K562 (cell line): ENCODE results near the gene ZNHIT2. TPM values are rescaled to one million over a fixed set of nuclear protein-coding genes. Genes with fewer than 3 reads are reported as not detected.
A peak's percentile ranks its signal among the peaks of the same experiment; 100 is the strongest.

Source experiments
- ATAC-seq: fragments of 200-7000 bp; cut with Tn5 transposase; 3 replicates; pipeline ENCODE4 v1.9.1; 2020; ENCODE audit warnings: moderate library complexity
- BruUV-seq: library from RNA; stranded (reverse); fragments of 400-500 nt; replicated peaks from 2 replicates; lab custom pipeline; 2021; lab: Mats Ljungman, UMichigan
- CTCF ChIA-PET: fragments of 300-600 bp; formaldehyde crosslinking; extraction: SDS; loops from one replicate; lab custom pipeline; 2021; ENCODE audit warnings: low intra/inter-chr PET ratio; lab: Yijun Ruan, JAX
- POLR2A ChIA-PET: fragments of 300-600, 350-650 bp; sonication (Branson Sonifier 250); formaldehyde crosslinking; extraction: SDS; loops from one replicate; lab custom pipeline; 2021; ENCODE audit warnings: antibody characterized with exemption, inconsistent platforms; lab: Yijun Ruan, JAX
- DNase-seq, 4 experiments: peaks; one replicate each; pipeline versions ENCODE4 v3.0.0 to v3.0.0-alpha.2; 2011 to 2018; ENCODE audit warnings: low spot score in 3 of 4, mixed read lengths in 3 of 4; ENCODE audit errors: extremely low read depth in 1 of 4
- FAIRE-seq: peaks from 2 replicates; lab custom pipeline; 2011; peaks lifted over from hg19 to GRCh38; lab: Jason Lieb, UNC
- H2AFZ ChIP-seq: 2 replicates; pipeline ENCODE4 v1.6.0; 2011; ENCODE audit warnings: low read depth, low read length, control low read depth, inconsistent platforms
- H3K27ac ChIP-seq: fragments of 200-600 bp; 3 replicates; pipeline ENCODE4 v1.8.0; 2011; ENCODE audit warnings: low read depth, mild to moderate bottlenecking, control low read depth, inconsistent platforms, low read length, moderate library complexity, mixed read lengths; ENCODE audit errors: extremely low read depth
- H3K27me3 ChIP-seq, 2 experiments: fragments of 300-600 bp in 1 of 2; 2 replicates in 1 of 2; 3 replicates in 1 of 2; pipeline versions ENCODE4 v1.6.0 to v1.8.0; 2011; ENCODE audit warnings: inconsistent platforms in 2 of 2, low read length in 2 of 2, mild to moderate bottlenecking in 1 of 2, mixed read lengths in 1 of 2, moderate library complexity in 1 of 2; ENCODE audit not compliant: control insufficient read depth in 2 of 2, insufficient read depth in 2 of 2
- H3K36me3 ChIP-seq: fragments of 300-600 bp; 3 replicates; pipeline ENCODE4 v1.8.0; 2011; ENCODE audit warnings: mild to moderate bottlenecking, low read length, inconsistent platforms; ENCODE audit not compliant: control insufficient read depth, insufficient read depth
- H3K4me1 ChIP-seq, 2 experiments: fragments of 200-600 bp in 1 of 2; replicated peaks in 1 of 2; 2 replicates in 1 of 2; 3 replicates in 1 of 2; pipeline versions ENCODE4 v1.5.1 to v1.8.0; 2011; ENCODE audit warnings: inconsistent platforms in 2 of 2, low read length in 2 of 2, mild to moderate bottlenecking in 1 of 2, mixed read lengths in 1 of 2, moderate library complexity in 1 of 2; ENCODE audit not compliant: control insufficient read depth in 2 of 2, insufficient read depth in 2 of 2
- H3K4me2 ChIP-seq: 2 replicates; pipeline ENCODE4 v1.6.1; 2011; ENCODE audit warnings: low read length, control low read depth, inconsistent platforms, mixed read lengths; ENCODE audit not compliant: insufficient read depth
- H3K4me3 ChIP-seq: fragments of 200-600 bp; sonication (generic), shearing (Covaris generic); 2 replicates; pipeline ENCODE4 v1.5.1; 2016; ENCODE audit warnings: control low read depth, inconsistent platforms
- H3K79me2 ChIP-seq: fragments of 200-600 bp; 3 replicates; pipeline ENCODE4 v1.8.0; 2011; ENCODE audit warnings: low read length, inconsistent platforms; ENCODE audit not compliant: control insufficient read depth, insufficient read depth
- H3K9ac ChIP-seq, 2 experiments: 2 replicates each; pipeline versions ENCODE4 v1.6.0 to v1.6.1; 2011; ENCODE audit warnings: low read depth in 2 of 2, low read length in 2 of 2, control low read depth in 1 of 2, inconsistent platforms in 1 of 2, mild to moderate bottlenecking in 1 of 2, mixed read lengths in 1 of 2; ENCODE audit not compliant: insufficient read depth in 1 of 2
- H3K9me1 ChIP-seq: one replicate; pipeline ENCODE4 v1.6.0; 2011; ENCODE audit warnings: inconsistent platforms, mild to moderate bottlenecking, low read length, moderate library complexity; ENCODE audit not compliant: control insufficient read depth, insufficient read depth
- H3K9me3 ChIP-seq: replicated peaks from 2 replicates; pipeline ENCODE4 v1.5.1; 2011; ENCODE audit warnings: low read depth, low read length, inconsistent platforms; ENCODE audit not compliant: control insufficient read depth, insufficient read depth
- H4K20me1 ChIP-seq: replicated peaks from 2 replicates; pipeline ENCODE4 v1.6.1; 2011; ENCODE audit warnings: low read length, inconsistent platforms, mixed read lengths; ENCODE audit not compliant: control insufficient read depth, insufficient read depth
- CBX2 ChIP-seq: fragments of 200-600 bp; sonication (generic); IDR thresholded peaks from one replicate; pipeline ENCODE4 v1.6.1; 2012; ENCODE audit warnings: mild to moderate bottlenecking, low read length, inconsistent platforms; ENCODE audit not compliant: insufficient read depth, poor library complexity, severe bottlenecking
- CHD2 ChIP-seq: IDR thresholded peaks from 2 replicates; pipeline ENCODE4 v1.6.1; 2011; ENCODE audit warnings: low read depth, low read length
- HMG20B ChIP-seq: fragments of 250-450 bp; sonication (Bioruptor Pico); IDR thresholded peaks from 2 replicates; pipeline ENCODE4 v1.5.0; 2021; ENCODE audit warnings: mild to moderate bottlenecking
- MAX ChIP-seq: sonication (generic); formaldehyde crosslinking; IDR thresholded peaks from 2 replicates; pipeline ENCODE4 v1.9.0; 2022; ENCODE audit warnings: mild to moderate bottlenecking, missing genetic modification reagents
- NFYB ChIP-seq: IDR thresholded peaks from 2 replicates; pipeline ENCODE4 v1.6.1; 2011; ENCODE audit warnings: mild to moderate bottlenecking, moderate library complexity; ENCODE audit not compliant: insufficient read length; ENCODE audit errors: extremely low read depth
- TFE3 ChIP-seq: fragments of 450-650 bp; formaldehyde crosslinking; IDR thresholded peaks from 2 replicates; pipeline ENCODE4 v1.4.0; 2020; ENCODE audit warnings: mild to moderate bottlenecking, mixed read lengths
- TOE1 ChIP-seq, 2 experiments: fragments of 450-650 bp in 1 of 2; sonication (generic) in 1 of 2; formaldehyde crosslinking in 1 of 2; IDR thresholded peaks; 2 replicates each; pipeline versions ENCODE4 v1.7.1 to v1.8.0; 2016 to 2022; ENCODE audit warnings: borderline replicate concordance in 2 of 2, mild to moderate bottlenecking in 2 of 2, antibody characterized with exemption in 1 of 2, inconsistent platforms in 1 of 2, low read depth in 1 of 2, missing genetic modification reagents in 1 of 2, moderate library complexity in 1 of 2
- TSHZ1 ChIP-seq: fragments of 250-450 bp; sonication (Bioruptor Pico); IDR thresholded peaks from 2 replicates; pipeline ENCODE4 v1.4.0; 2020; ENCODE audit warnings: mild to moderate bottlenecking, moderate library complexity
- ZBTB17 ChIP-seq: fragments of 450-650 bp; formaldehyde crosslinking; IDR thresholded peaks from 2 replicates; pipeline ENCODE4 v1.4.0; 2020; ENCODE audit warnings: mild to moderate bottlenecking
- ZNF639 ChIP-seq, 2 experiments: fragments of 200-800 bp in 1 of 2; sonication (Bioruptor generic) in 1 of 2; sonication (generic) in 1 of 2; formaldehyde crosslinking in 1 of 2; IDR thresholded peaks in 1 of 2; conservative IDR thresholded peaks in 1 of 2; 2 replicates each; pipeline versions ENCODE4 v1.5.0 to v1.6.1; 2016 to 2020; ENCODE audit warnings: missing compliant biosample characterization in 1 of 2, missing genetic modification characterization in 1 of 2, missing genetic modification reagents in 1 of 2
- WGBS: fragments of 100-300 bp; shearing (Covaris generic); methylation state at CpG from one replicate; pipeline ENCODE4 v1.1.6; 2016; ENCODE audit warnings: low coverage, mixed read lengths; ENCODE audit not compliant: insufficient coverage; ENCODE audit errors: missing lambda C conversion rate; 5-methylcytosine and 5-hydroxymethylcytosine counted together
- in situ Hi-C: fragments of 300-500 bp; cut with MboI; formaldehyde crosslinking; loops from 4 replicates; pipeline ENCODE4 v1.15.0; 2018; ENCODE audit warnings: inconsistent platforms, mixed read lengths
- intact Hi-C: fragments of 100-400 bp; cut with micrococcal nuclease; formaldehyde crosslinking; loops from 2 replicates; pipeline ENCODE4 v1.14.2; 2022
- polyA plus RNA-seq, 8 experiments: library from polyadenylated mRNA; depleted of rRNA in 4 of 8; stranded (reverse) in 5 of 8; unstranded in 3 of 8; fragments of >200 nt; fragmentation: Nextera tagmentation in 2 of 8; fragmentation: Illumina TruSeq in 1 of 8; extraction: Ambion mirVana in 2 of 8; extraction: Trizol in 1 of 8; gene quantifications; 2 replicates each; pipeline versions ENCODE4 v1.2.1 to v1.2.3, GENCODE V29; 2011 to 2014; ENCODE audit warnings: inconsistent platforms in 1 of 8, missing spikeins in 1 of 8
- total RNA-seq, 7 experiments: library from RNA; depleted of rRNA in 6 of 7; stranded (reverse); fragments of >200 nt in 6 of 7; fragmentation: Illumina TruSeq in 2 of 7; extraction: Trizol in 2 of 7; gene quantifications; 2 replicates each; pipeline versions ENCODE4 v1.2.1 to v1.2.3, GENCODE V29; 2011 to 2021; ENCODE audit warnings: low replicate concordance in 1 of 7

Gene ZNHIT2
- total and polyA plus RNA-seq, 9 of the 15 experiments (the other 6 are each of a cell fraction or from before 2014, with no cell fraction given), result 0.08 to 39.0 (median 2.5) TPM

- no peak for TF ChIP-seq TOE1 (IDR thresholded peaks at IDR 0.05; ENCODE audit: borderline replicate concordance)
- TF ChIP-seq TOE1 (CRISPR knock-in tag; IDR thresholded peaks at IDR 0.05; ENCODE audit: borderline replicate concordance, low read depth), result no peak
- TF ChIP-seq NFYB, result no peak
- TF ChIP-seq CHD2, result no peak
- no peak for TF ChIP-seq ZBTB17 (CRISPR knock-in tag)
Observed at GRCh38 chr11:65131417-65131776, 13.9 kb upstream of the ZNHIT2 start (continued).

- WGBS, result 97% methylated on average over 10 of the region's 19 CpGs
- Histone ChIP-seq H3K9ac (no peak overlapping the region), H2AFZ (no peak overlapping the region), H3K9me3 (no peaks in the 10 kb centered on the region), H3K36me3 (peaks cover 71% of the 10 kb centered on the region), H3K27ac (no peak overlapping the region), H3K79me2 (peaks cover 41% of the 10 kb centered on the region), H3K4me3 (no peak overlapping the region), H3K9me1 (peaks cover 4% of the 10 kb centered on the region), H4K20me1 (peaks cover 9% of the 10 kb centered on the region; the same call in 1 of the 2 replicates), H3K27me3 (no peaks in the 10 kb centered on the region), H3K4me1 (peaks cover 13 to 38% of the 10 kb centered on the region in 2 experiments; a peak in 4 of 5 replicates), H3K4me2 (no peak overlapping the region)
- CTCF ChIA-PET, result no interaction called here
- intact Hi-C loops (no loop called here), in situ Hi-C loops (no loop called here)
- POLR2A ChIA-PET, result interaction anchor here (1.1 to 8.4 kb wide), 5 partner anchors 10 to 286 kb away, joined by 4 to 182 read pairs (median 4); partner anchors contain the start of genes FAU, MRPL49, SPDYC and ZNHIT2
- ATAC-seq (no peak), DNase-seq (no peak), FAIRE-seq (no peak)
- BruUV-seq, result no TSS peak
- TF ChIP-seq TSHZ1 (CRISPR knock-in tag) (no peak), ZNF639 (CRISPR knock-in tag; conservative IDR thresholded peaks at IDR 0.05 in 1 of 2, IDR thresholded peaks at IDR 0.05 in 1 of 2) (no peak), MAX (CRISPR knock-in tag) (0 out of 2 replicates have a peak, but pooled peaks have one; percentile 16), CBX2 (no peak), HMG20B (CRISPR knock-in tag) (no peak), TFE3 (CRISPR knock-in tag) (no peak)
Observed at GRCh38 chr11:65130631-65131416, 13.3 kb upstream of the ZNHIT2 start.
